Dedifferentiated amniotic fluid mesenchymal stem cell (primary cell): ENCODE results near the gene EMC10.
"Not testable (repeated sequence)": the region's sequence is repeated elsewhere in the genome, so short reads cannot be mapped to it uniquely, and the experiment has no call there.

Experiments used
- DNase-seq: peaks from one replicate; pipeline ENCODE4 v3.0.0-alpha.2; 2016; ENCODE audit errors: extremely low spot score

Gene EMC10

GRCh38 chr19:50450369-50451222 lies 25.7 kb upstream of the EMC10 start:
- no peak for DNase-seq

GRCh38 chr19:50451223-50451534 lies 25.1 kb upstream of the EMC10 start:
- no peak for DNase-seq

- no peak for DNase-seq
These were observed 23.1 kb upstream of the EMC10 start for GRCh38 chr19:50453243-50453642.

GRCh38 chr19:50455992-50456391 lies 20.3 kb upstream of the EMC10 start:
- DNase-seq = no peak

- no peak for DNase-seq
These were observed 19.0 kb upstream of the EMC10 start for GRCh38 chr19:50457300-50457699.

- DNase-seq = no peak
These were observed 17.8 kb upstream of the EMC10 start for GRCh38 chr19:50458396-50459066.

- no peak for DNase-seq
These were observed 17.2 kb upstream of the EMC10 start for GRCh38 chr19:50459067-50459456.

- DNase-seq = no peak
These were observed 16.7 kb upstream of the EMC10 start for GRCh38 chr19:50459638-50460037.

- no peak for DNase-seq
These were observed 16.0 kb upstream of the EMC10 start for GRCh38 chr19:50460161-50460765.

GRCh38 chr19:50461066-50461875 lies 15.0 kb upstream of the EMC10 start:
- peak; percentile 65 for DNase-seq

- no peak for DNase-seq
These were observed 13.3 kb upstream of the EMC10 start for GRCh38 chr19:50462970-50463369.

- DNase-seq = no peak
These were observed 12.0 kb upstream of the EMC10 start for GRCh38 chr19:50464348-50464747.

- no peak for DNase-seq
These were observed 11.3 kb upstream of the EMC10 start for GRCh38 chr19:50465000-50465399.

GRCh38 chr19:50465986-50466705 lies 10.2 kb upstream of the EMC10 start:
- DNase-seq = no peak

GRCh38 chr19:50466706-50467039 lies 9.6 kb upstream of the EMC10 start:
- DNase-seq = no peak

GRCh38 chr19:50467566-50467965 lies 8.7 kb upstream of the EMC10 start:
- no peak for DNase-seq

GRCh38 chr19:50468818-50469217 lies 7.5 kb upstream of the EMC10 start:
- DNase-seq = no peak

- not testable (repeated sequence) for DNase-seq
These were observed 3.0 kb upstream of the EMC10 start for GRCh38 chr19:50473336-50473735.

GRCh38 chr19:50475101-50475568 lies 1.2 kb upstream of the EMC10 start:
- no peak for DNase-seq

- no peak for DNase-seq
These were observed 527 bp upstream of the EMC10 start for GRCh38 chr19:50475736-50476223.

GRCh38 chr19:50476907-50477238 lies 566 bp downstream of the EMC10 start:
- no peak for DNase-seq
